HG02938 (cell line): ENCODE measurements around the gene POGZ.

Source experiments
- ATAC-seq: cut with Tn5 transposase; IDR thresholded peaks from one replicate; pipeline ENCODE4 v1.9.1; 2021; ENCODE audit warnings: mild to moderate bottlenecking, moderate library complexity; ENCODE audit not compliant: unreplicated experiment

POGZ gene, protein sequence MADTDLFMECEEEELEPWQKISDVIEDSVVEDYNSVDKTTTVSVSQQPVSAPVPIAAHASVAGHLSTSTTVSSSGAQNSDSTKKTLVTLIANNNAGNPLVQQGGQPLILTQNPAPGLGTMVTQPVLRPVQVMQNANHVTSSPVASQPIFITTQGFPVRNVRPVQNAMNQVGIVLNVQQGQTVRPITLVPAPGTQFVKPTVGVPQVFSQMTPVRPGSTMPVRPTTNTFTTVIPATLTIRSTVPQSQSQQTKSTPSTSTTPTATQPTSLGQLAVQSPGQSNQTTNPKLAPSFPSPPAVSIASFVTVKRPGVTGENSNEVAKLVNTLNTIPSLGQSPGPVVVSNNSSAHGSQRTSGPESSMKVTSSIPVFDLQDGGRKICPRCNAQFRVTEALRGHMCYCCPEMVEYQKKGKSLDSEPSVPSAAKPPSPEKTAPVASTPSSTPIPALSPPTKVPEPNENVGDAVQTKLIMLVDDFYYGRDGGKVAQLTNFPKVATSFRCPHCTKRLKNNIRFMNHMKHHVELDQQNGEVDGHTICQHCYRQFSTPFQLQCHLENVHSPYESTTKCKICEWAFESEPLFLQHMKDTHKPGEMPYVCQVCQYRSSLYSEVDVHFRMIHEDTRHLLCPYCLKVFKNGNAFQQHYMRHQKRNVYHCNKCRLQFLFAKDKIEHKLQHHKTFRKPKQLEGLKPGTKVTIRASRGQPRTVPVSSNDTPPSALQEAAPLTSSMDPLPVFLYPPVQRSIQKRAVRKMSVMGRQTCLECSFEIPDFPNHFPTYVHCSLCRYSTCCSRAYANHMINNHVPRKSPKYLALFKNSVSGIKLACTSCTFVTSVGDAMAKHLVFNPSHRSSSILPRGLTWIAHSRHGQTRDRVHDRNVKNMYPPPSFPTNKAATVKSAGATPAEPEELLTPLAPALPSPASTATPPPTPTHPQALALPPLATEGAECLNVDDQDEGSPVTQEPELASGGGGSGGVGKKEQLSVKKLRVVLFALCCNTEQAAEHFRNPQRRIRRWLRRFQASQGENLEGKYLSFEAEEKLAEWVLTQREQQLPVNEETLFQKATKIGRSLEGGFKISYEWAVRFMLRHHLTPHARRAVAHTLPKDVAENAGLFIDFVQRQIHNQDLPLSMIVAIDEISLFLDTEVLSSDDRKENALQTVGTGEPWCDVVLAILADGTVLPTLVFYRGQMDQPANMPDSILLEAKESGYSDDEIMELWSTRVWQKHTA (N-terminal part only)

DNA sequence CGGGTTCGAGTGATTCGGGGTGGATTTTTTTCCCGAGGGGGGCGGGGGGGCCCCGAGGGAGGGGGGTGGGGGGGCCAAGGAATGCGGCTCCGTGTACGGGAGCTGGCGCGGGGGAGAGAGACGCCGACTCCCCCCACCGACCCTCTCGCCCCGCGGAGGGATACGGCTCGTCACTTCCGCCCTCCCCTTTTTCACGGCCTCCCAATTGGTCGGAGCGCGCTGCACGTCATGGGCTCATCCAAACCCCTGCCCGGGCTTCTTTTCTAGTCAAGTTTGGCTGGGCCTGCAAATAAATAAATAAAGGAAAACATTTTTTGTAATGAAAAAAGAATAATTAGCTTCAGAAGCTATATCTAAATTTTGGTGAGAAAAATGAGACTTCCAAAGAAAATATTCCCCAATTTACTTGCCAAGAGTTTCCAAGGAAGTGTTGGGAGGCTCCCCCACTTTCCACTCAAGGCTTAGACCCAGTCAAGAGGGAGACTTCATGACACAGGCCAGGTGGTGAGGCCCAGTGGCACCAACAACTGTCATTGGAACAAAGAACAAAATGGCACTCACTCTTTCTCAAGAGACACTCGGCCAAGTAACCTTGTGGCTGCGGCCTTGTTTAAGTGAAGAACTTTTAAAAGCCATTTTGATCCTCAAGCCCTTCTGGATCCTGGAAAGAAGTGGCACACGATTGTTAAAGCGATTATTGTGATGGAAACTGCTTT lies at the start of gene POGZ:
POGZ (minus strand) TSS at position 164 of the 716 bp plus-strand sequence. CDS start 17,290 bp downstream, outside the sequence.
- ATAC-seq, result peak; percentile 79

DNA sequence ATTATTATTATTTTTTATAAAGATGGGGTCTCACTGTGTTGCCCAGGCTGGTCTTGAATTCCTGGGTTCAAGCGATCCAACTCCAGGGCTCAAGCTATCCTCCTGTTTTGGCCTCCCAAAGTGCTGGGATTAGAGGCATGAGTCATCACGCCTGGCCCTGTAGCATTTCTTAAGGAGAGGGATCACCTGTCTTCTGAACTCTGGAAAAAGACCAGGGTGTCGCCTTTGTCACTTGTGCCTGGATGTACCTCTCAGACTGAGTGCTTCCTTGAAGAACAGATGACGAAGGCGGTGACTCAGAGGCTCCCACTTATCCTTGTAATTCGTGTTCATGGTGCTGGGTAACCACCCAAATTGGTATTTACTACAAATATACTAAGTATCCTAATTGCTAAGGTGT lies 49.5 kb upstream of the POGZ start:
- no peak for ATAC-seq

DNA sequence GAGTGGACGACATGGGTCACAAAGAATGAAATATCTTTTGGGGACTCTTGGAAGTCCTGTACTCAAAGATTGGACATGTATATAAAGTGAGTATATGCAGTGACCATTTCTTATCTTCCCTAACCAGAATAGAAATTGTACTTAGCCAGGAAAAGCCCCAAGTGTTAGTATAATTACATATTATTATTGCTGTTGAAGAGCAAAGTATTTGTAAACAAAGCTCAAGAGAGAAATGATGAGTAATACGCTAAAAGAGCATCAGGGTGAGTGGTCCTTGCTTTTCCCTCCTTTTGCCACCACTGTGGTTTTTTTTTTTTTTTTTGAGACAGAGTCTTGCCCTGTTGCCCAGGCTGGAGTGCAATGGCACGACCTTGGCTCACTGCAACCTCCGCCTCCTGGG lies 45.5 kb upstream of the POGZ start:
- ATAC-seq, result no peak

DNA sequence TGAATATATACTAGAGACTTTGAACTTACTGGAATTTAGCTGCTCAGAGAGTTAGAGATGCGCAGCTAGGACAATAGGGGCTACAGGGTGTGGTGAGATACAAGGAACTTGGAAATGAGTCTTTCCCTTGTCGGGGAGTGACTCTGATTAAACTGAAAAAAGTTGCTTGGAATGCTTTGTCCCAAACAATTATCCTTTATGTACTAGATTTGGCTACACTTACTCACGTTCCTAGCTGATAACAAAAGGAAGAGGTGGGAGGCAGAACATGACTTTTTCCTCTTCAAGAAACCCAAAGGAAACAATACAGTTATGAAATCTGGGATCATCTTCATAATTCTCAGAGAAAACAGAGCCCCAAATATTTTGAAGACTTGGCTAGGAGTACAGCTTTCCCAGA lies 45.0 kb upstream of the POGZ start:
- ATAC-seq, result no peak

DNA sequence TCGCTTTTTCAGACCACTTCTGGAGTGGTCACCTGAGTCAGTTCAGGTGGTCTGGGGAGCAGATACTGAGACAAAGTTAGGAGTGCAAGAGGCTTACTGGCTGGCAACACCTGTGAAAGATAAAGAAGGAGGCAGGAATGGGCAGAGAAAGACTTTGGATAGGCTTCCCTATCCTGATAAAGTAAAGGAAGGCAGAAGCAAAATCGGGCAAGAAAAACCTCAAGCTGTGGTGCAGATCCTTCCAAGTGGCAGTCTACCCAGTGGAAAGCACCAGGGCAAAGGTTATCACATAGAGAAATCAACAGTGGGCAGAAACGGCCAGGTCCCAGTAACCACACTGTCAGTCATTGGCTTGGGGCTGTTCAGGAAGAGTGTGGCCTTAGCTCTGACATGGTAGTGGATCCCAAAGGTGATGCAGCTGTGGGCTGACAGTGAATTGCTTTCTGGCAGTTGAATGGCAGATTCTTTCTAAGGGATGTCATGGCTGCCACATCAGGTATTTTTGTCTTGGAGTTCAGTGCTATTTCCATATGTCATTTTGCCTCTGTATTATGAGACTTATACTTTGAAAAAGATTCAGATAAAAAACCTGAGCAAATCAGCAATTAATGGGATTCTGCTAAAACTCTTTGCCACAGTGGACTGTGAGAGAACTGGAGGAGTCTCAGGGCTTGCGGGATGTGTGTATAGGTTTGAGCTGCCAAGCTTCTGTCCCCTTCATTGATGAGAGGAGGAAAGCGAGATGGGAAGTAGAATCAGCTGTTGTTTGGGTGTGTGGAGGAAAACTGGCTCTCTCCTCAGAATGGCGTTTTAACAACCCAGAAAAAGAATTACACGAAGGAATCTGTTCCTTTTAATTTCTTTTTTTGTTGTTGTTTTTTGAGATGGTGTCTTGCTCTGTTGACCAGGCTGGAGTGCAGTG lies 43.8 kb upstream of the POGZ start:
- ATAC-seq, result no peak

DNA sequence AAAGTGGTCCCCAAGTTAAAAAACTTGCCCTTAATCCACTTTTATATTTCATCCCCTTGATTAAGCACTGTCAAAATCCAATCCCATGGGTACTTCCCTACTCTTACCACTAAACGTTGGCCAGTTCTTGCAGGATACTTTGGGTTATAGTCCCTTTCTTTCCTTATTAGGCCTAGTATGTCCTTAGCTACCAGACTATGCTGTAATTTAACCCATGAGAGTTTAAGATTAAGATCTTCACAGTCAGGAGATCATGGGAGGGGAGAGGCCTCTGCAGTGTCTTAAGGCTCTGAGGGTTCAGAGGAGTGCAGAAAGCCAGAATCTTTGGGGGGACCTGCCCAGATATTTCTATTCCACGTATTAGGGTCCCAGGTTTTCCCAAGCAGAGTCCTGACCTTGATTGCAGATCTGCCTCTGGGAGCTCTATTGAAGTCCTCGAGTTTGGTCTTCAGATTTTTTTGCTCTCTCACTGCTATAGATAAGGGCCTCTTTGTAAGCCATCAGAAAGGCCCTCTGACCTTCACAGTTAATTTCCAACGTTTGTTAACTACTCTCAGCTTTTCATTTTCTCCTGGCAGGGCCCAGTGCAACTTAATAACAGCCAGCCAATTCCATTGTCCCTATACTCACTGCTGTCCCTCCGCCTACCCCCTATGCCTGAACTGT lies 42.9 kb upstream of the POGZ start:
- ATAC-seq, result no peak

DNA sequence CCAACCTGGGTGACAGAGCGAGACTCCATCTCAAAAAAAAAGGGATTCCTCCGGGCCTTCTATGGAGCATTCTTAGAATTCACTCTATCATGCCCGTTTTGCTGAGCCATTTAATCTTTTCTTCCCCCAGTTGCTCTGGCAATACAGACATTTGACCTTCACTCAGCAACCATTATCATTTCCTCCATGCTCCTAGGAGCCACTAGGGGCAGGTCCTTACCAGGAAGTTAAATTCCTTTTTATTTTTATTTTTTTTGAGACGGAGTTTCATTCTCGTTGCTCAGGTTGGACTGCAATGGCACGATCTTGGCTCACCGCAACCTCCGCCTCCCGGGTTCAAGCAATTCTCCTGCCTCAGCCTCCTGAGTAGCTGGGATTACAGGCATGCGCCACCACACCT lies 42.2 kb upstream of the POGZ start:
- no peak for ATAC-seq

DNA sequence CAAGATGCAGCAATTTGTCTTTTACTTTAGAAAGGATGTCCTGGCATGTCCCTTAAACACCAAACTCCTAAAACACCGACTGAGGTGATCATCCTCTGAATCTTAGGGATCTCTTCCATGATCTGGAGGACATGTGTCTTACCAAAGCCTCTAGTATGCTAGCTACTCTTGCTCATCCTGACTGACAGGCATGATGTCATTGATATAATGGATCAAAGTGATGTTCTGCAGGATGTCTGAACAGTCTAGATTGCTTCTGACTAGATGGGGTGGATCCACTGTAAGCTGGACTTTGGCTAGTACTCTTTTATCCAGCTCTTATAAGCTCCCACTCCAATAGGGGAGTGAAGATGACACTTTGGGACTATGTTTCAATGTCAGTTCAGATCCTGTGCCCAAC lies 40.6 kb upstream of the POGZ start:
- ATAC-seq, result no peak

DNA sequence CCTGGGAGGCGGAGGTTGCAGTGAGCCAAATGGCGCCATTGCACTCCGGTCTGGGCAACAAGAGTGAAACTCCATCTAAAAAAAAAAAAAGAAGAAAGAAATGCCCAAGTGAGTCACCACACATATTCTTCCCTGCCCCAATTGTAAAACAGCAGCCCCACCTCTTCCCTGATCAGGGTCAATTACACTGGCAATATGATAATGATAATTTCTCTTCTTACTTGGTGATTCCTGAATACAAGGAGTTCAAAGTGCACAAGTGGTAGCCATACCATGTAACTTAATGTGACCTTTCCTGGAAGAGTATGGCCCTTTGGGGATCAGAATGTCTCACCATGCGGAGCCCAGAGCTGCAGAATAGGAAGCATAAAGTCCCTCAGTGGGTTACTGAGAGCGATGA lies 40.1 kb upstream of the POGZ start:
- ATAC-seq, result no peak

DNA sequence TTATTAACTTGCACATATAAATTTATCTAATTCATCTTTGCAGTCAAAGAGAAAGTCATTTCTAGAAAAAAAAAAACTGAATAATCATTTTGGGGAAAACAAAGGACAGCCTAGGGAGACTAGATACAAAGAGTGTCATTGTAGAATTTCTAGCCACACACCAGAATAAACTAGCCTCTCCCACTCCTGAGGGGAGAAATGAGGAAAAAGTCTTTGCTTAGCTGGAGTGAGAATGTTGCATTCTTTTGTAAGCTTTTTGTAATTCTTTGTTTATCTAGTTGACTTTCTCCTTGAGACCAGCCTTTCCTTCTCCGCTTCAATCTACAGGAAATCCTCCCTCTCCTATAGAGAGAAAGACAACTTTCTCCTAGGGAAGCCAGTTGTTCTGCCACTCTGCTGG lies 36.0 kb upstream of the POGZ start:
- ATAC-seq, result no peak

DNA sequence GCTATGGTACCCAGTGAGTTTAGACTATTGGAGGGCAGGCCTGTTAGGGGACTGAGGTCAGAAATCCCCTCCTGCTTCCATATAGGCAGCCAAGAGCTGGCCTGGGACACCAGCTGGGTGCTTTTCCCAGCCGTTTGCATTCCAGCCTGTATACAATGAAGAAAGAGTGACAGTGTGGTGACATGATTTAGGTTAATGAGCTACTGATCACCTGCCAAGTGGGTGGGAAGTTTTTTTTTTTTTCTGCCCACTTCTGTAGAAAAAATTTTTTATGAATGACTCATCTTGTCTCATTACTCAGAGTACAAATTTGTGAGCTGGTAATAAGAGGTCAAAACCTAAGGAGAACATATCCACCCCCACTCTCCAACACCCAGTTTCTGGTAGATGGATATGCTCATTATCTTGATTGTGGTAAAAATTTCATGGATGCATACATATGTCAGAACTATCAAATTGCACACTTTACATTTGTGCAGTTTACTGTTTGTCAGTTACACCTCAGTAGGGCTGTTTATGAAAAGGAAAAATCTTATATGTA lies 35.5 kb upstream of the POGZ start:
- no peak for ATAC-seq

DNA sequence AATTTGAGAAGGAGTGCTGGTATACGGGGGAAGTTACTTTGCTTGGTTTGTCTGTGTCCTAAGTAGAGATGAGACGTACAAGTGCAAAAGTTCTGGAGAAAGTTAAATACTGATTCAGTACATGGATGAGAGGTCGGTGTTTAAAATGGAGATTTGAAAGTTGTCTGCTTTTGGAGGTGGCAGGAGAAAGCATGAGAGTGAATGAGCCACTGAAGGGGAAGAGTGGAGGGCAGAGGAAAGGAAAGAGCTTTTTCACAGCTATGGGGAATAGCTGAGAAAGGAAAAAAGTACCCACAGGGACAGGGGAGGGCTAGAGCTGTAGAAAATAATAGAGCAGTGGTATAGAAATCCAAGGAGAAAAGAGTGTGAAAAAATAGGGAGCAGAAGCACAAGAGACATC lies 33.7 kb upstream of the POGZ start:
- ATAC-seq, result no peak

DNA sequence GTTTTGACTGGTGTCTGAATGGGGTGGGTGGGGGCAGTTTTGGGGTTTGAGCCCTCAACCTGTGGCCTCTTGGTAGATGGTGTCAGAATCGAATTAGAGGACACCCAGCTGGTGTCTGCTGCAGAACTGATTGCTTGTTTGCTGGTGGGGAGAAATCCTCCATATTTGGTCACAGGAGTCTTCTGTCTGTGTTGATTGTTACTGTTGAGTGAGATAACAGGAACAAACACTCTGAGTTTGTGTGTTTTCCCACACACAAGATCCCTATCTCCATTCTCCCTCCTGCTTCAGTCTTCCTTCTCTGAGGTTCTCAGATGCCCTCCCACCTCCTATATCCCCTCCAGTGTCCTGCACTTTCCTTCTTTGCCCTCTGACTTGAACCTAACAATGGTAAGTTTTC lies 32.8 kb upstream of the POGZ start:
- no peak for ATAC-seq

DNA sequence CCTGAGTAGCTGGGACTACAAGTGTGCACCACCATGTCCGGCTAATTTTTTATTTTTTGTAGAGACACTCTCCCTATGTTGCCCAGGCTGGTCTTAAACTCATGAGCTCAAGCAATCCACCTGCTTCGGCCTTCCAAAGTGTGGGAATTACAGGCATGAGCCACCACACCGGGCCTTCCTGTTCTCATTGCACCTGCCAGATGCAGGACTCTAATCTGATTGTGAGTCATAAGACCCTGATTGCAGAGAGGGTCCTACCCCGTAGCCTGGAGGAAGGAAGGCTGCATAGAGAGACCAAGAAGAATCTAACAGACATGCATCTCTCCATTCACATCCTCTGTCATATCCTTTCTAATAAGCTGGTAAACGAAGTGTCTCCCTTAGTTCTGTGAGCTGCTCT lies 32.3 kb upstream of the POGZ start:
- ATAC-seq, result no peak

DNA sequence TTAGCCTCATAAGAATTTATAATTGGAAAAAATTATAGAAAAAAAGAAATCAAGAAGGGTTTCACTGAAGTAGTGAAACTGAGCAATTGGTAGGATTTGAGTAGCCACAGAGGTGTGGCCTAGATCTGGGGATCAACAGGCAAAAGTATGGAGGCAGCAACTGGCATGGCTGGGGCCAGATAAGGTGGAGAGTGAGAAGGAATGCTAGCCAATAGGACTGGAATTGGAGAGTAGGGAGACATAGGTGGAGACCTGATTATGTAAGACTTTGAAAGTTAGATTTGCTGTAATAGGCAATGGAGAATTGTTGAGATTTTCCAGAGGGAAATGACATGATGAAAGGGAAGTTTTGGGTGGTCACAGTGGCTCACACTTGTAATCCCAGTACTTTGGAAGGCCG lies 27.3 kb upstream of the POGZ start:
- ATAC-seq, result no peak

DNA sequence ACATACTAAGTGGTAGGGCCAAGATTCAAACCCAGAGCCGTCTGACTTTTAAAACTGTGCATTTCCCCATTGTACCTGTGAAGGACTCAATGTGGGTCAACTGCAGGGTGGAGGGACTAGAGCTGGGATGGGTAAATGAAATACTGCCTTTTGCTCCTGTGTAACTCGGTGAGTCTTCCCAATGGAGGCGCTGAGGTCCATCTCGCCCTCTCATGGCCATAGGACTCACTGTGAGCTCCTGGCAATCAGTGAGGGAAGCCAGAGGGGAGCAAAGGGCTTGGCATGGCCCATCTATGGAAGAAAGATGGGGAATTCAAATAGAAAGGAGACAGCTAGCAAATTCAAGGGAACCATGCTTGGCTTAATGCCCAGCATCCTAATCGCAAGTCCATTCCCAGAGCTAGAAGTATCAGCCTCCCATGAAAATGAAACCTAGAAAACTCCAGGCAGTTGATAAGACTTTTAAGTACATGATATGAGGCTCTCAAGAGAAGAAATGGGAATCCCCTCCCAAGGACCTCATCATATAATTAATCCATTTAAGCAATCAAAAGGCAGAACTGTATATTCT lies 26.5 kb upstream of the POGZ start:
- ATAC-seq, result no peak

DNA sequence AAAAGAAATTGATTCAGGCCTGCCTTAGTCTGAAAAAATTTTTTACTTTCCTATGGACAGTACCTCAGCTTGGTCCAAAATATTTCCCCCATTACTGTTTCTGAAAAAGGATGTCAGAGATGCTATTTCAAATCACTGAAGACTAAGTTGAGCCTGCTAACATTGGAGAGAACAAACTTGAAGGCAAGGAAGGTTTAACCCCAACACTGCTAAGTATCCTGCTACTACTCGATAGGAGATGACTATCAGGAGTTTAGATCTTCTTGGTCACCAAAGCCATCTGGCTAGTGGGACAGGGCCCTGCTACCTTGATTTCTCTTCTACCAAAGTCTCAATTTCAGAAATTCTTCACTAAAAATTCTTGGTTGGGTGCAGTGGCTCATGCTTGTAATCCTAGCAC lies 22.7 kb upstream of the POGZ start:
- ATAC-seq, result no peak

DNA sequence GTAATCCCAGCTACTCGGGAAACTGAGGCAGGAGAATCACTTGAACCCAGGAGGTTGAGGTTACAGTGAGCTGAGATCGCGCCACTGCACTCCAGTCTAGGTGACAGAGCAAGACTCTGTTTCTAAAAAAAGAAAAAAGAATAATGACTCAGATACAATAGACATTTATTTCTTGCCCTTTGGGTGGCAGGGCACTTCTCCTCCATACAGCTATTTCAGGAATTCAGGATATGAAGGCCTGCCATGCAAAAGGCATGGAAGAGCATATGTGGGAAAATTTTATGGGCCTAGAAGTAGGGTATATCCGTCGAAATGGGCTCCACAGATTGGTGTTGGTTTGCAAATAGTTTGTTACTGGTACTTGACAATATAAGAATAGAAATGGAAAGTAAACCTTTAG lies 20.2 kb upstream of the POGZ start:
- ATAC-seq, result no peak

DNA sequence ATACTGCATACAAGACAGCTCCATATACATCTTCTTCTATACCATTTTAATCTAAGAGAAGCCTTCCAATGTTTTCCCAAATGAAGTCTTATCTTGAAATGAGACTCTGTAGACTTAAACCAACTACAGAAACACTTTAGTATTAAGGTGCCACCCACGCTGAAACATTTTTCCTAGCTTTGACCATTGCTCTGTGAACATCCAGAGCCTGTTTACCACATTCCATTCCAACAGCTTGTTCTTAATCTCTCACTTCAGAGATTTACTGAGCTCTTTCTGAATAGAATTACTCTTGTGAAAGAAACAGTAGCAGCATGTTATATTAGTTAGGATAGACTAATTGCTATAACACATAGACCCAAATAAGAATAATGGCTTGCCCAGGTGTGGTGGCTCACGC lies 19.6 kb upstream of the POGZ start:
- ATAC-seq, result no peak
